DND-41 (cell line): ENCODE results near the gene INHBA.

Experiments used
- ATAC-seq: fragments of 200-7000 bp; cut with Tn5 transposase; 3 replicates; pipeline ENCODE4 v1.9.1; 2021; ENCODE audit warnings: low read depth; ENCODE audit not compliant: insufficient read depth
- DNase-seq: peaks from one replicate; pipeline ENCODE4 v3.0.0-alpha.2; 2020
- H2AFZ ChIP-seq: 2 replicates; pipeline ENCODE4 v1.6.0; 2012; ENCODE audit warnings: low read depth, low read length
- H3K27ac ChIP-seq: 2 replicates; pipeline ENCODE4 v1.5.1; 2012; ENCODE audit warnings: low read length, inconsistent platforms
- H3K27me3 ChIP-seq: fragments of 200-600 bp; sonication (generic); 2 replicates; pipeline ENCODE4 v1.6.0; 2012; ENCODE audit warnings: low read length, mild to moderate bottlenecking, inconsistent platforms; ENCODE audit not compliant: insufficient read depth, poor library complexity
- H3K36me3 ChIP-seq: 2 replicates; pipeline ENCODE4 v1.5.1; 2012; ENCODE audit warnings: low read length, inconsistent platforms; ENCODE audit not compliant: insufficient read depth
- H3K4me1 ChIP-seq: 2 replicates; pipeline ENCODE4 v1.5.1; 2012; ENCODE audit warnings: mild to moderate bottlenecking, low read length; ENCODE audit not compliant: insufficient read depth
- H3K4me2 ChIP-seq: 2 replicates; pipeline ENCODE4 v1.6.0; 2012; ENCODE audit warnings: mild to moderate bottlenecking, moderate library complexity, low read length, inconsistent platforms; ENCODE audit not compliant: insufficient read depth
- H3K4me3 ChIP-seq, 2 experiments: fragments of 200-600 bp in 1 of 2; shearing (Covaris generic) in 1 of 2; 2 replicates each; pipeline ENCODE4 v1.5.1; 2012 to 2016; ENCODE audit warnings: inconsistent platforms in 2 of 2, low read length in 2 of 2, mild to moderate bottlenecking in 2 of 2, low read depth in 1 of 2, moderate library complexity in 1 of 2
- H3K79me2 ChIP-seq: 2 replicates; pipeline ENCODE4 v1.6.0; 2012; ENCODE audit warnings: low read length, inconsistent platforms; ENCODE audit not compliant: insufficient read depth
- H3K9ac ChIP-seq: 2 replicates; pipeline ENCODE4 v1.6.0; 2012; ENCODE audit warnings: low read depth, mild to moderate bottlenecking, inconsistent platforms, low read length, moderate library complexity
- H3K9me3 ChIP-seq: 2 replicates; pipeline ENCODE4 v1.5.1; 2012; ENCODE audit warnings: low read length, moderate library complexity, mild to moderate bottlenecking, inconsistent platforms; ENCODE audit not compliant: insufficient read depth, severe bottlenecking
- H4K20me1 ChIP-seq: 2 replicates; pipeline ENCODE4 v1.6.0; 2012; ENCODE audit warnings: low read length; ENCODE audit not compliant: insufficient read depth
- CTCF ChIP-seq: IDR thresholded peaks from 2 replicates; pipeline ENCODE4 v1.5.1; 2012; ENCODE audit warnings: borderline replicate concordance, low read length, moderate library complexity, mild to moderate bottlenecking; ENCODE audit not compliant: poor library complexity, severe bottlenecking; ENCODE audit errors: extremely low read depth
- EZH2 ChIP-seq: IDR thresholded peaks from 3 replicates; pipeline ENCODE4 v1.6.1; 2012; ENCODE audit warnings: borderline replicate concordance, low read depth, mild to moderate bottlenecking, moderate library complexity, low read length, inconsistent platforms; ENCODE audit not compliant: severe bottlenecking

The INHBA gene

GRCh38 chr7:41710838-41711237 is 7.9 kb upstream of the INHBA start:
- Histone ChIP-seq H2AFZ (no peak overlapping the region), H4K20me1 (no peaks in the 10 kb centered on the region), H3K9me3 (no peaks in the 10 kb centered on the region), H3K4me3 (no peak overlapping the region), H3K27me3 (no peaks in the 10 kb centered on the region), H3K27ac (no peak overlapping the region), H3K4me1 (no peaks in the 10 kb centered on the region), H3K36me3 (no peaks in the 10 kb centered on the region), H3K9ac (no peak overlapping the region), H3K4me2 (no peak overlapping the region), H3K79me2 (no peaks in the 10 kb centered on the region)
- DNase-seq (no peak), ATAC-seq (no peak)
- TF ChIP-seq CTCF (no peak), EZH2 (no peak)

GRCh38 chr7:41709621-41710020 is 6.7 kb upstream of the INHBA start:
- no peak overlapping the region for H3K27ac ChIP-seq
- H2AFZ ChIP-seq: no peak overlapping the region
- ATAC-seq: no peak
- TF ChIP-seq CTCF: no peak
- H3K9me3 ChIP-seq: no peaks in the 10 kb centered on the region
- H3K36me3 ChIP-seq: no peaks in the 10 kb centered on the region
- no peaks in the 10 kb centered on the region for H4K20me1 ChIP-seq
- no peak overlapping the region for H3K9ac ChIP-seq
- H3K4me2 ChIP-seq: no peak overlapping the region
- H3K79me2 ChIP-seq: no peaks in the 10 kb centered on the region
- H3K27me3 ChIP-seq: peaks cover 12% of the 10 kb centered on the region
- H3K4me3 ChIP-seq: no peak overlapping the region
- H3K4me1 ChIP-seq: peaks cover 9% of the 10 kb centered on the region
- DNase-seq: no peak

GRCh38 chr7:41708581-41709358 is 5.9 kb upstream of the INHBA start:
- H3K9me3 ChIP-seq: no peaks in the 10 kb centered on the region
- peaks cover 21% of the 10 kb centered on the region for H3K27me3 ChIP-seq
- H2AFZ ChIP-seq: no peak overlapping the region
- H3K4me2 ChIP-seq: no peak overlapping the region
- no peak overlapping the region for H3K4me3 ChIP-seq
- no peak for DNase-seq
- no peak for ATAC-seq
- no peaks in the 10 kb centered on the region for H4K20me1 ChIP-seq
- H3K27ac ChIP-seq: no peak overlapping the region
- H3K4me1 ChIP-seq: peaks cover 12% of the 10 kb centered on the region
- H3K79me2 ChIP-seq: no peaks in the 10 kb centered on the region
- no peaks in the 10 kb centered on the region for H3K36me3 ChIP-seq
- no peak overlapping the region for H3K9ac ChIP-seq
- TF ChIP-seq CTCF (no peak), EZH2 (no peak)
